ENCODE data around the gene SNAPC2.

The SNAPC2 gene

DNA sequence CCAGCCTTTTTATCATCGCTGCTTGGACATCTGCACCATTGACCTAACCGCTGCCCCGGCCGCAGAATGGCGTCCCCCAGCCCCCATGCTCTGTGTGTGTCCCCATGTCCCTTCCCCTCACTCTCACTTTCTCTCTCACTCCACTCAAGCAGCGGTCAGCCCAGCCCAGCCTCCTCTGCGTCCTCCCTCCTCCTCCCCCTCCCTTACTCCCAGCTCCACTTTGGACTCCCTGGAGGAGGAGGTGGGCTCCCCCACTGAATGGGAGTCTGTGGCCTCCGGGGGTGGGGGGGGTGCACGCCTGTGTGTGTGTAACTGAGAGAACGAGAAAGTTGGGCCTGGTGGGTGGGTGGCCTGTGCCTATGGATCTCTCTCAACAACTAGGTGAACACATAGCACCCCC lies 14.3 kb upstream of the SNAPC2 start:
- DNase-seq (ENCODE audit: low read depth) = peak; percentile 1
- H3K4me3 ChIP-seq (ENCODE audit: low read depth, low read length) = no peak overlapping the region
- TF ChIP-seq, protein P1, sequence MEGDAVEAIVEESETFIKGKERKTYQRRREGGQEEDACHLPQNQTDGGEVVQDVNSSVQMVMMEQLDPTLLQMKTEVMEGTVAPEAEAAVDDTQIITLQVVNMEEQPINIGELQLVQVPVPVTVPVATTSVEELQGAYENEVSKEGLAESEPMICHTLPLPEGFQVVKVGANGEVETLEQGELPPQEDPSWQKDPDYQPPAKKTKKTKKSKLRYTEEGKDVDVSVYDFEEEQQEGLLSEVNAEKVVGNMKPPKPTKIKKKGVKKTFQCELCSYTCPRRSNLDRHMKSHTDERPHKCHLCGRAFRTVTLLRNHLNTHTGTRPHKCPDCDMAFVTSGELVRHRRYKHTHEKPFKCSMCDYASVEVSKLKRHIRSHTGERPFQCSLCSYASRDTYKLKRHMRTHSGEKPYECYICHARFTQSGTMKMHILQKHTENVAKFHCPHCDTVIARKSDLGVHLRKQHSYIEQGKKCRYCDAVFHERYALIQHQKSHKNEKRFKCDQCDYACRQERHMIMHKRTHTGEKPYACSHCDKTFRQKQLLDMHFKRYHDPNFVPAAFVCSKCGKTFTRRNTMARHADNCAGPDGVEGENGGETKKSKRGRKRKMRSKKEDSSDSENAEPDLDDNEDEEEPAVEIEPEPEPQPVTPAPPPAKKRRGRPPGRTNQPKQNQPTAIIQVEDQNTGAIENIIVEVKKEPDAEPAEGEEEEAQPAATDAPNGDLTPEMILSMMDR (IDR thresholded peaks at IDR 0.05; ENCODE audit: insufficient read depth, low read depth, low read length, missing control alignments) = no peak

DNA sequence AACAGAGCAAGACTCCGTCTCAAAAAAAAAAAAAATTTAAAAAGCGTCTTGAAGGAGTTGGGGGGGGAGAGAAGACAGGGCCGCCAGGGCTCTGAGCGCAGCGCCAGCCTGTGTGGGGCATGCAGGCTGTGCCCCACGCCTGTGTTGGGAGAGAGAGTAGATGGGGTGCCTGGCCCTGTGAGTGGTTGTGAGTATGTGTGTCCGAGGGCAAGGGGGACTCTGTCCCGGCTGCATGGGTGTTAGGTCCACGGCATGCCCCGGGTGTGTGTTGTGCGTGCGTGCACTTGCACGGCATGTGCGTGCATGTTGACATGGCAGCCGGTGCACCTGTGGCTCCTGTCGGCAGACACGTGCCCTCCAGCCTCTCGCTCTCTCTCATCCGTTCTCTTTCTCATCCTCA lies 13.0 kb upstream of the SNAPC2 start:
- peak; percentile 4 for DNase-seq (ENCODE audit: low read depth)
- no peak overlapping the region for H3K4me3 ChIP-seq (ENCODE audit: low read depth, low read length)
- TF ChIP-seq, protein P1 (IDR thresholded peaks at IDR 0.05; ENCODE audit: insufficient read depth, low read depth, low read length, missing control alignments) = no peak

DNA sequence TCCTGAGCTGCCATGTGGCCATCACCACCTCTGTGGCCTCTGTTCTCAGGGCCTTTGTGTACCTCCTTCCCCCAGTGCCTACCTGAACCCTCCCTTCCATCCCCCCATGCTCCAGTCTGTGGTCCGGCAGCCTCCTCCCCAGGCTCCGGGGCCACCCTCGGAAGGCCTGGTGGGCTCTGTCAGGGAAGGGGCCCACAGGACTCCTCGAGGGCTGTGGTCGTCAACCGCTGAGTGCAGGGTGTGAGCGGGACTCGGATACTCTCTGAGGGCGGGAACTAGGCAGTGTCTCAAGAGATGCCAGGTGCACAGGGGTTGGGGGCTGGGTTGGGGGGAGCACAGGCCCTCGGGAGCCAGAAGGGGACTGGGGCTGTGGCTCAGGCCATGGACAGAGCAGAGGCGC lies 12.6 kb upstream of the SNAPC2 start:
- H3K4me3 ChIP-seq (ENCODE audit: low read depth, low read length) = no peak overlapping the region
- TF ChIP-seq, protein P1 (IDR thresholded peaks at IDR 0.05; ENCODE audit: insufficient read depth, low read depth, low read length, missing control alignments) = no peak
- DNase-seq (ENCODE audit: low read depth) = peak; percentile 4

DNA sequence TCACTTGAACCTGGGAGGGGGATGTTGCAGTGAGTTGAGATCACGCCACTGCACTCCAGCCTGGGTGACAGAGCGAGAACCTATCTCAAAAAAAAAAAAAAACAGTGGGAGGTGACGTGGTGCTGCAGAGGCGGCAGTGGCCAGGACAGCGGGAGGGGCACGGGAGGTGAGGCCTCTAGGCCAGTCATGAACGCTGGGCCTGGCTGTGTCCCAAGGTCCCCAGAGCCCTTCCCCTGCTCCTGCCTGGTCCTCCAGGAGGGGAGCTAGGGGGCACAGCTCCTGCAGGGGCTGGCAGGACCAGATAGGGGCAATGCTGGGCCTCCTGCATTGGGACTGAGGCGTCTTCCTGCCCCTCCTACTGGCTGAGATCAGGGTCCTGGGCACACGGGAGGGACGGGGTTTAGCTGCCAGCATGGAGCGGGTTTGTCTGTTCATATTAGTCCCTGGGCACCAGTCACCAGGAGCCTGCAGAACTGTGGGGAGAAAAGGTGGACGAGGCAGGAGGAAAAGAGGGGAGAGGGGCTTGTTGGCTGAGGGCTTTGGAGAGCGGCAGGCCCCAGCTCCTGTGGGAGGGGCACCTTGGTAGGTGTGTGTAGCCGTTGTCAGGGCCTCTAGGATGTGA lies 11.9 kb upstream of the SNAPC2 start:
- DNase-seq (ENCODE audit: low read depth) = no peak
- TF ChIP-seq, protein P1 (IDR thresholded peaks at IDR 0.05; ENCODE audit: insufficient read depth, low read depth, low read length, missing control alignments) = no peak

DNA sequence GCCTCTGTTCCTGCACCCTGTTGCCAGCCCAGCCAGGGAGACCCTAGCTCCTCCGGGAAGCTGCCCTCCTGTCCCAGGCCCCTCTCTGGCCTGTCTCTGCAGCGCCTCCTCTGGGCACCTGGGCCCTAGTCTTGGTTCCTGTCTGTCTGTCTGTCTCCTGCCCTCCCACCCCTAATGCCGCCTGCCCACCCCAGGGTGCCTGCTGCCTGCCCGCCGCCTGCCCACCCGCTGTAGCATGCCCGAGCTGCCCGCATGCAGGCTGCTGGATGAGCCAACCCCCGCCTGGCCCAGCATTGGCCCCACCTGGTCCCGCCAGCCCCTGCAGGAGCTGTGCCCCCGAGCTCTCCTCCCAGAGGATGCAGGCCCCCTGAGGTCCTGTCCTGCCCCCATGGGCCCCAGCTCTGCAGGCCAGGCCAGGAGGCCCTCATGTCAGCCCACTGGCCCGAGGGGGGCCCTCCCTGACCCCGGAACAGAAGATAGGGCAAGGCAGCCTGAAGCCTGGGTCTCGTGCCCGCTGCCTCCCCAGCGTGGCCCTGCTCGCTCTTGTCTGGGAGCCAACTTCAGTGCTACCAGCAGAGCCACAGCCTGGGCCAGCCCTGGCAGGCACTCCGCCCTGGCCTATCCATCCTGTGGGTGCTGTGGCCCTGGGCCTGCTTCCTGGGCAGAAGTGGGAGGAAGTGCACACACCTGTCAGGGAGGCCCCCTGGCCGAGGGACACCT lies 11.2 kb upstream of the SNAPC2 start:
- H3K4me3 ChIP-seq (ENCODE audit: low read depth, low read length) = no peak overlapping the region
- DNase-seq (ENCODE audit: low read depth) = no peak
- TF ChIP-seq, protein P1 (IDR thresholded peaks at IDR 0.05; ENCODE audit: insufficient read depth, low read depth, low read length, missing control alignments) = no peak

More for the DNA sequence above, 11.9 kb upstream of the SNAPC2 start:
- no peak overlapping the region for H3K4me3 ChIP-seq (ENCODE audit: low read depth, low read length)

DNA sequence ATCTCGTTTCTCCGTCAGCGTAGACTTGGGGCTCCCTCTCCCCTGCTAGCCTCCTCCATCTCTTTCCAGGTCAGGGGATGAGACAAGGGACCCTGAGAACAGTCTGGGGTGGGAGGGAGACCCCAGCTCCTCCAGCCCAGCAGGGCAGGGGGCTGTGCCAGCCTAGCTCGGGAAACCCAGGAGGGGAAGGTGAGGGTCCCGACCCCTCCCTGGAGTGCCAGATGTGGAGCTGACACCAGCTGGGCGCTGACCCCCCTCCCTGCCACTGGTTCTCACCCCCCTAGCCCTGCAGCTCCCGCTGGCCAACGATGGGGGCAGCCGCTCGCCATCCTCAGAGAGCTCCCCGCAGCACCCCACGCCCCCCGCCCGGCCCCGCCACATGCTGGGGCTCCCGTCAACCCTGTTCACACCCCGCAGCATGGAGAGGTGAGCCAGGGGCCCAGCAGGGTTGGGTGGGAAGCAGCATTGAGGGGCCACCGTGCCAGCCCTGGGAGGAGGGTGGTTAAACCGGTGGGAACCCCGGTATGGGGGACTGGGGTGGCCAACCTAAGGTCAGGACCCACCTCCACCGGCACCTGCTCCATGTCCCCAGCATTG lies 10.6 kb upstream of the SNAPC2 start:
- H3K4me3 ChIP-seq (ENCODE audit: low read depth, low read length) = no peak overlapping the region
- TF ChIP-seq, protein P1 (IDR thresholded peaks at IDR 0.05; ENCODE audit: insufficient read depth, low read depth, low read length, missing control alignments) = no peak
- no peak for DNase-seq (ENCODE audit: low read depth)
